ENCODE measurements around the gene C10orf88. TPM values are rescaled to one million over a fixed set of nuclear protein-coding genes. Genes with fewer than 3 reads are reported as not detected.

Gene C10orf88
- total and polyA plus RNA-seq, 9 of the 15 experiments (the other 6 are each of a cell fraction or from before 2014, with no cell fraction given), result 2.5 to 9.6 (median 7.5) TPM

DNA sequence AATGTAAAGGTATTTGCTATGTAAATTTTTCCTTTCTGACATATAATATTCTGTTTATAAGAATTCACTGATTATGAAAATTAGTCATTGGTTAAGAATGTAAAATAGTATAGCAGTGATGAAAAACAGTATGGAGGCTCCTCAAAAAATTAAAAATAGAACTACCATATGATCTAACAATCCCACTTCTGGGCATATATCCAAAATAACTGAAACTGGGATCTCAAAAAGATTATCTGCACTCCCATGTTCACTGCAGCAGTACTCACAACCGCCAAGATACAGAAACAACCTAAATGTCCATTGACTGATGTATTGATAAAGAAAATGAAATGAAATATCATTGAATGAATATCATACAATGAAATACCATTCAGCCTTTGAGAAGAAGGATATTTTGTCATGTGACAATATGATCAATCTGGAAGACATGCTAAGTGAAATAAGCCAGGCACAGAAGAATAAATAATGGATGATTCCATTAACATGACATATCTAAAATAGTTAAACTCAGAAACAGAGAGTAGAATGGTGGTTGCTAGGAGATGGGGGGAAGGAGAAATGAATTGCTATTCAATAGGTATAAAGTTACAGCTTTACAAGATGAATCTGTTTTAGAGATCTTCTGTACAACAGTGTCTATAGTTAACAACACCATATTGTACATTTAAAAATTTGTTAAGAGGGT, 14.0 kb downstream of the C10orf88 start:
- H3K9me3 ChIP-seq (replicated peaks; ENCODE audit: control insufficient read depth, insufficient read depth, low read depth, low read length), result no peaks in the 10 kb centered on the region
- in situ Hi-C loops (cut with MboI) (no loop called here), intact Hi-C loops (cut with micrococcal nuclease) (no loop called here)
- CTCF ChIA-PET (ENCODE audit: low intra/inter-chr PET ratio), result no interaction called here
- peaks cover 38% of the 10 kb centered on the region for H3K36me3 ChIP-seq (ENCODE audit: control insufficient read depth, insufficient read depth, low read length)
- H3K4me3 ChIP-seq, result no peak overlapping the region
- peak overlapping the region in 1 of 2 experiments; percentile 9; a peak in 1 of 4 replicates for H3K9ac ChIP-seq (ENCODE audit: insufficient read depth in 1 of 2, low read depth in 2 of 2, low read length in 2 of 2)
- TF ChIP-seq ZNF592 (IDR thresholded peaks at IDR 0.05) (no peak), EP300 (IDR thresholded peaks at IDR 0.05; ENCODE audit: low read length) (0 out of 2 replicates have a peak, but pooled peaks have one; percentile 8), RFX1 (IDR thresholded peaks at IDR 0.05) (peak; percentile 38; the same call in 1 of the 2 replicates), MEF2D (tag; conservative IDR thresholded peaks at IDR 0.05; ENCODE audit: low read depth) (peak; percentile 52), NFIC (IDR thresholded peaks at IDR 0.05) (peak; percentile 44; the same call in 1 of the 2 replicates), CBFA2T3 (IDR thresholded peaks at IDR 0.05) (peak; percentile 31; the same call in 1 of the 2 replicates), TFE3 (CRISPR knock-in tag; IDR thresholded peaks at IDR 0.05) (peak; percentile 40), PBX2 (CRISPR knock-in tag; IDR thresholded peaks at IDR 0.05; ENCODE audit: low read depth) (no peak), PBX2 (tag; conservative IDR thresholded peaks at IDR 0.05; ENCODE audit: low read depth) (0 out of 2 replicates have a peak, but pooled peaks have one; percentile 13), SMAD2 (IDR thresholded peaks at IDR 0.05; ENCODE audit: low read depth, low read length) (no peak)
- TF ChIP-seq, protein P1, sequence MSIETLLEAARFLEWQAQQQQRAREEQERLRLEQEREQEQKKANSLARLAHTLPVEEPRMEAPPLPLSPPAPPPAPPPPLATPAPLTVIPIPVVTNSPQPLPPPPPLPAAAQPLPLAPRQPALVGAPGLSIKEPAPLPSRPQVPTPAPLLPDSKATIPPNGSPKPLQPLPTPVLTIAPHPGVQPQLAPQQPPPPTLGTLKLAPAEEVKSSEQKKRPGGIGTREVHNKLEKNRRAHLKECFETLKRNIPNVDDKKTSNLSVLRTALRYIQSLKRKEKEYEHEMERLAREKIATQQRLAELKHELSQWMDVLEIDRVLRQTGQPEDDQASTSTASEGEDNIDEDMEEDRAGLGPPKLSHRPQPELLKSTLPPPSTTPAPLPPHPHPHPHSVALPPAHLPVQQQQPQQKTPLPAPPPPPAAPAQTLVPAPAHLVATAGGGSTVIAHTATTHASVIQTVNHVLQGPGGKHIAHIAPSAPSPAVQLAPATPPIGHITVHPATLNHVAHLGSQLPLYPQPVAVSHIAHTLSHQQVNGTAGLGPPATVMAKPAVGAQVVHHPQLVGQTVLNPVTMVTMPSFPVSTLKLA (conservative IDR thresholded peaks at IDR 0.05), result no peak
- H3K9me1 ChIP-seq (ENCODE audit: control insufficient read depth, insufficient read depth, low read length), result no peaks in the 10 kb centered on the region
- H3K79me2 ChIP-seq (ENCODE audit: control insufficient read depth, insufficient read depth, low read length), result no peaks in the 10 kb centered on the region
- no peak; the same call in 2 of the 3 replicates for ATAC-seq
- peak overlapping the region; percentile 12; the same call in 1 of the 3 replicates for H3K27ac ChIP-seq (ENCODE audit: extremely low read depth, low read depth, low read length)
- WGBS (ENCODE audit: insufficient coverage, low coverage, missing lambda C conversion rate), result 0% methylated on average over 1 of the region's 1 CpG
- no peak for DNase-seq (ENCODE audit: extremely low read depth in 1 of 4, low spot score in 3 of 4)
- BruUV-seq (replicated peaks), result no TSS peak
- peak; percentile 23 for FAIRE-seq
- peaks cover 0 to 5% of the 10 kb centered on the region in 2 experiments; a peak in 2 of 5 replicates for H3K4me1 ChIP-seq (replicated peaks in 1 of 2; ENCODE audit: control insufficient read depth in 2 of 2, insufficient read depth in 2 of 2, low read length in 2 of 2)
- no peaks in the 10 kb centered on the region for H4K20me1 ChIP-seq (replicated peaks; ENCODE audit: control insufficient read depth, insufficient read depth, low read length)
- no peaks in the 10 kb centered on the region for H3K27me3 ChIP-seq (ENCODE audit: control insufficient read depth in 2 of 2, insufficient read depth in 2 of 2, low read length in 2 of 2)
- H2AFZ ChIP-seq (ENCODE audit: low read depth, low read length), result no peak overlapping the region
- POLR2A ChIA-PET, result no interaction called here
- H3K4me2 ChIP-seq (ENCODE audit: insufficient read depth, low read length), result no peak overlapping the region
